ENCODE results near the gene C1QTNF9. TPM values are rescaled to one million over a fixed set of nuclear protein-coding genes. Genes with fewer than 3 reads are reported as not detected.

C1QTNF9 gene
- total RNA-seq, 1 donor from 2014 or later, result not detected

DNA sequence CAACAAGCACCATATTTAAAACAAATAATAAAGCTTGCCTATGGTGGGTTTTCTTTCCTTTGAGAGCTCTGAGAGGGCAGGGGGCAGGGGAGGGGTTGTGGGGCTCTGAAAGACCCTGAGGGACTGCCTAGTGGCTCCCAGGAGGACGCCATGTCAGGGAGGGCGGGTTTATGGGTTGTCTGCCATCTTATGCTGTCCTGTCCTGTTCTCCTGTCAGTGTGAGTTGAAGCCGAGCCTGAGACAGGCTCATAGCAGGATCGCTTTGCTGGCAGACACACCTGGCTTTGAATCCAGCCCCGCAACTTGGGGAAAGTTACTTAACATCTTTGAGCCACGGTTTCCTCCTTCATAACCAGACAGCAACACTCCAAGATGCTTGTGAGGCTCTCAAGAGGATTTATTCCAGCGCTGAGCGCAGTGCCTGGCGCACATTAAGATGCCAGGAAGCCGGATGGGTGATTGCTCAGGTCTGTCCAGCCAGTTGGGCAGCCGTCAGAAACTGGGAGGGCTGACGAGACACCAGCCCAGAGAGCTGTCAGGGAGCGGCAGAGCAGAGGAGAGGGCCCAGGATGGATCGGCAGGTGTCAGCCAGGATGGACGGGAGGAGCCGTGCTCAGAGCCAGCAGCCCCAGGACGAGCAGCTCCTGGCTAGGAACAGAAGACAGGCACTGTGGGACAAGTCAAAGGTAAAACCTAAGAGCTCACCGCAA, 36.8 kb upstream of the C1QTNF9 start:
- TF ChIP-seq, protein P1, sequence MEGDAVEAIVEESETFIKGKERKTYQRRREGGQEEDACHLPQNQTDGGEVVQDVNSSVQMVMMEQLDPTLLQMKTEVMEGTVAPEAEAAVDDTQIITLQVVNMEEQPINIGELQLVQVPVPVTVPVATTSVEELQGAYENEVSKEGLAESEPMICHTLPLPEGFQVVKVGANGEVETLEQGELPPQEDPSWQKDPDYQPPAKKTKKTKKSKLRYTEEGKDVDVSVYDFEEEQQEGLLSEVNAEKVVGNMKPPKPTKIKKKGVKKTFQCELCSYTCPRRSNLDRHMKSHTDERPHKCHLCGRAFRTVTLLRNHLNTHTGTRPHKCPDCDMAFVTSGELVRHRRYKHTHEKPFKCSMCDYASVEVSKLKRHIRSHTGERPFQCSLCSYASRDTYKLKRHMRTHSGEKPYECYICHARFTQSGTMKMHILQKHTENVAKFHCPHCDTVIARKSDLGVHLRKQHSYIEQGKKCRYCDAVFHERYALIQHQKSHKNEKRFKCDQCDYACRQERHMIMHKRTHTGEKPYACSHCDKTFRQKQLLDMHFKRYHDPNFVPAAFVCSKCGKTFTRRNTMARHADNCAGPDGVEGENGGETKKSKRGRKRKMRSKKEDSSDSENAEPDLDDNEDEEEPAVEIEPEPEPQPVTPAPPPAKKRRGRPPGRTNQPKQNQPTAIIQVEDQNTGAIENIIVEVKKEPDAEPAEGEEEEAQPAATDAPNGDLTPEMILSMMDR (IDR thresholded peaks at IDR 0.05; ENCODE audit: unreplicated experiment), result no peak
- Mint-ChIP-seq H3K4me1 (peaks cover 41% of the 10 kb centered on the region), H3K36me3 (no peaks in the 10 kb centered on the region), H3K9me3 (no peaks in the 10 kb centered on the region), H3K4me3 (no peak overlapping the region), H3K27ac (peak overlapping the region; percentile 81), H3K27me3 (ENCODE audit: low read depth) (no peaks in the 10 kb centered on the region)
- DNase-seq (ENCODE audit: low spot score in 2 of 2, unreplicated experiment in 2 of 2), result no peak

DNA sequence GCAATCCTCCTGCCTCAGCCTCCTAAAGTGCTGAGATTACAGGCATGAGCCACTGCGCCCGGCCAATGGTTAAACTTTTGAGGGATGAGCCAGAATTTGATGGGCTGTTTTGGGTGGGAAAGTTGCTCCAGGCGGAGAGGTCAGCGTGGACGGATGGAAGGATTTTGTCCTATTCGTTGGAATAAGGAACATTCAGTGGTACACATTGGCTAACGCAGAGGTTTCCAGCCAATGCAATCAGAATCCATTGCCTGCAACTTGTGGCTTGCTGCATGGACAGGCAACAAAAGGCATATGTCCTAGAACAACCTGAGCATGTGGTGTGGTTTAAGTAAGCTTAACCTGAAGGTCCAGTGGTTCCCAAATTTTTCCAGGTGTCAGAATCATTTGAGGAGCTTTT, 35.5 kb upstream of the C1QTNF9 start:
- TF ChIP-seq, protein P1 (IDR thresholded peaks at IDR 0.05; ENCODE audit: unreplicated experiment), result no peak
- H3K36me3 Mint-ChIP-seq, result no peaks in the 10 kb centered on the region
- H3K27ac Mint-ChIP-seq, result no peak overlapping the region
- H3K27me3 Mint-ChIP-seq (ENCODE audit: low read depth), result no peaks in the 10 kb centered on the region
- no peak for DNase-seq (ENCODE audit: low spot score in 2 of 2, unreplicated experiment in 2 of 2)
- H3K4me3 Mint-ChIP-seq, result no peak overlapping the region
- peaks cover 44% of the 10 kb centered on the region for H3K4me1 Mint-ChIP-seq
- no peaks in the 10 kb centered on the region for H3K9me3 Mint-ChIP-seq

- Mint-ChIP-seq H3K4me1 (peaks cover 44% of the 10 kb centered on the region), H3K9me3 (no peaks in the 10 kb centered on the region), H3K4me3 (no peak overlapping the region), H3K27me3 (ENCODE audit: low read depth) (no peaks in the 10 kb centered on the region), H3K27ac (peak overlapping the region; percentile 31), H3K36me3 (no peaks in the 10 kb centered on the region)
- no peak for DNase-seq (ENCODE audit: low spot score in 2 of 2, unreplicated experiment in 2 of 2)
- TF ChIP-seq, protein P1 (IDR thresholded peaks at IDR 0.05; ENCODE audit: unreplicated experiment), result no peak
Observed at GRCh38 chr13:24274452-24275021, 34.8 kb upstream of the C1QTNF9 start.

- H3K36me3 Mint-ChIP-seq, result no peaks in the 10 kb centered on the region
- H3K4me3 Mint-ChIP-seq, result no peak overlapping the region
- no peak for DNase-seq (ENCODE audit: low spot score in 2 of 2, unreplicated experiment in 2 of 2)
- H3K27ac Mint-ChIP-seq, result no peak overlapping the region
- TF ChIP-seq, protein P1 (IDR thresholded peaks at IDR 0.05; ENCODE audit: unreplicated experiment), result no peak
- no peaks in the 10 kb centered on the region for H3K9me3 Mint-ChIP-seq
- H3K4me1 Mint-ChIP-seq, result peaks cover 44% of the 10 kb centered on the region
- H3K27me3 Mint-ChIP-seq (ENCODE audit: low read depth), result no peaks in the 10 kb centered on the region
Observed at GRCh38 chr13:24275041-24275440, 34.3 kb upstream of the C1QTNF9 start.

DNA sequence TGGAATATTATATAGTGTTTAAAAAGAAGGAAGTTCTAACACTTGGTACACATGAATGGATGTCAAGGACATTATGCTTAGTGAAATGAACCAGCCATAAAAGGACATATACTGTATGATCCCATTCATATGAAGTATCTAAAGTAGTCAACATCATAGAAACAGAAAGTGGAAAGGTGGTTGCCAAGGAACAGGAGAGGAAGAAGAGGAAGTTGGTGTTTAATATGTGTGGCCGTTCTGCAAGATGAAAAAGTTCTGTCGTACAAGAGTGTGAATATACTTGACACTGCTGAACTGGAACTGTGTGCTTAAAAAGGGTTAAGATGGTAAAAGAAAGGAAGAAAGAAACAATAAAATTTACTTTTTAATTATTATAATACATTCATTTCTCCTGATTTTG, 33.1 kb upstream of the C1QTNF9 start:
- H3K4me3 Mint-ChIP-seq, result no peak overlapping the region
- H3K27ac Mint-ChIP-seq, result no peak overlapping the region
- no peaks in the 10 kb centered on the region for H3K36me3 Mint-ChIP-seq
- H3K9me3 Mint-ChIP-seq, result no peaks in the 10 kb centered on the region
- H3K4me1 Mint-ChIP-seq, result peaks cover 34% of the 10 kb centered on the region
- DNase-seq (ENCODE audit: low spot score in 2 of 2, unreplicated experiment in 2 of 2), result no peak
- TF ChIP-seq, protein P1 (IDR thresholded peaks at IDR 0.05; ENCODE audit: unreplicated experiment), result no peak
- H3K27me3 Mint-ChIP-seq (ENCODE audit: low read depth), result no peaks in the 10 kb centered on the region

Measured in mesothelial cell of epicardium (in vitro differentiated cells).